ENCODE data around the gene GGA1.
A peak's percentile ranks its signal among the peaks of the same experiment; 100 is the strongest.

The GGA1 gene

DNA sequence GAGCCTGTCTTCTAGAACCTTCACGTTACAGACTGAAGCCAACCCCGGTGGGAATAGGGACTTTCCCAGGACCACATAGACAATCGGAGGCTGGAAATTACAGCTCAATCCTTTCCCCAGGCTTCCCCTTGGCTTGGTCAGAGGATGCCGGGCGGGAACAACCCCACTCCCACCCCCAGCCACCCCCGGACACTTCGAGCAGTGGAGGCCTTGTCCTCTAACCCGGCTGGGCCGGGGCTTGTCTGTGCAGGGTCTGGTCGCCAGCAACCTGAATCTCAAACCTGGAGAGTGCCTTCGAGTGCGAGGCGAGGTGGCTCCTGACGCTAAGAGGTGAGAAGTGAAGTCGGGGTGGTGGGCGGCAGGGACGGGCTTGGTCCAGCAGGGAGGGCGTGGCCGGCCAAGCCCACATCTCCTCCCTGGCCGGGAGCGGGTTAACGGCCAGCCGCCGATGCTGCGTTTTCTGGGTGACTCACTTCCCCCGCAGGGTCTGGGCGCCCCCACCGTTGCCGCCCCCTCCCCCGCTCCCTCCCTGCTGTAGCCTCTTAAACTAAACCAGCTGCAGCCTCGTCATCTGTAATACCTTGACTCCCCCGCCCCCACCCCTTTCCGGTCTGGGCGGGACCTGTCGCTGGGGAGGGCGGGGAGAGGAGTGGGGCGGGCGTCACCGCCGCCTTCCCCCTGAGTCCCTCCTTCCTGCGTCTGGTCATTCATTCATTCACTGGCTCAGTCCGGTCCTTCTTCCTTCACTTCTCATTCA, 68.3 kb downstream of the GGA1 start:
- DNase-seq = peak; percentile 95

DNA sequence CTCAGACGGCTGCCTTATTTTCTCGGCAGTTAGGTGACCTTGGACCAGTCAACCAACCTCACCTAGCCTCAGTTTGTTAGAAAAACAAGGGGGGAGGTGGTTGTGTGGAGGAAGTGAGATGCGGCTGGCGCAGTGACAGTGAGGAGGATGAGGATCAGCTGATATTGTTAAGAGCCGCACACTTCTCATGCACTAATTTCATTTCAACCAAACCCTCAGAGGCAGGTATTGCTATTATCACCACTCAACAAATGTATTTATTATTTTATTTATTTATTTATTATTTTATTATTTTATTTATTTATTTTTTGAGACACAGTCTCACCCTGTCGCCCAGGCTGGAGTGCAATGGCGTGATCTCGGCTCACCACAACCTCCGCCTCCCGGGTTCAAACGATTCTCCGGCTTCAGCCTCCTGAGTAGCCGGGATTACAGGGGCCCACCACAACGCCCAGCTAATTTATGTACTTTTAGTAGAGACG, 68.9 kb downstream of the GGA1 start:
- no peak for DNase-seq

DNA sequence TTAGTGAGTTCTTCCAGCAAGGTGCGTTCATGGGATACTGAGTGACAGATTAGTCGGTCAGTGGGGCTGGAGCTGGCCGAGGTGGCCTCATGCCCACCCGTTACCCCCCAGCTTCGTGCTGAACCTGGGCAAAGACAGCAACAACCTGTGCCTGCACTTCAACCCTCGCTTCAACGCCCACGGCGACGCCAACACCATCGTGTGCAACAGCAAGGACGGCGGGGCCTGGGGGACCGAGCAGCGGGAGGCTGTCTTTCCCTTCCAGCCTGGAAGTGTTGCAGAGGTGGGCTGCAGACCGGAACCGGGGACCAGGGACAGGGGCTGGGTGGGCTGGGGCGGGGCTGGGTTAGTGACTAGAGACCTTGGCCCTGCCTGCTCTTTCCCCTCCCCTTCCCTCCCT, 69.7 kb downstream of the GGA1 start:
- no peak for DNase-seq

GRCh38 chr22:37679670-37680069, 71.0 kb downstream of the GGA1 start:
- DNase-seq = no peak

DNA sequence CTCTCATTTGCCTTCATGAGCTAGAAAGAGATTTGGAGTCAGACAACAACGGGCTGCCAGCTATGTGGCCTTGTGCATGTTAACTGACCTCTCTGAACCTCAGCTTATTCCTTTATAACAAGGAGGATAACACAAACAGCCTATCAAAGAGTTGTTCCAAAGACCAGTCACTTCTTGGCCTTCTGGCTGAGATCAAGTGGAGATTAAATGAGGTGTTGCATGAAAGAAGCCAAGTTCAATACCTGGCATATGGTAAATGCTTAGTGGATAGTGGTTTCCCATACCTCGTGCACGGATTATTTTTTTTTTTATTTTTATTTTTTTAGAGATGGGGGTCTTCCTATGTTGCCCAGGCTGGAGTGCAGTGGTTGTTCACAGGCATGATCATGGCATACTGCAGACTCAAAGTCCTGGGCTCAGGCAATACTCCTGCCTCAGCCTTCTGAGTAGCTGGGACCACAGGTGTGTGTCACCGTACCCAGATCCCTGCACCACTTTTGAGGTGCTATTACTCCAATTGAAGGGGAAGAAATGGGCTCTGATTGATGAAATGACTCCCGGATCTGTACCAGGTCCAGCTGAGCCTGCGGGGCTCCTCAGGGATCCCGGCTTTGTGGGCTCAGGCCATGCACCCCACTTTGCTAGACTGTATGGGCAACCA, 71.7 kb downstream of the GGA1 start:
- no peak for DNase-seq

DNA sequence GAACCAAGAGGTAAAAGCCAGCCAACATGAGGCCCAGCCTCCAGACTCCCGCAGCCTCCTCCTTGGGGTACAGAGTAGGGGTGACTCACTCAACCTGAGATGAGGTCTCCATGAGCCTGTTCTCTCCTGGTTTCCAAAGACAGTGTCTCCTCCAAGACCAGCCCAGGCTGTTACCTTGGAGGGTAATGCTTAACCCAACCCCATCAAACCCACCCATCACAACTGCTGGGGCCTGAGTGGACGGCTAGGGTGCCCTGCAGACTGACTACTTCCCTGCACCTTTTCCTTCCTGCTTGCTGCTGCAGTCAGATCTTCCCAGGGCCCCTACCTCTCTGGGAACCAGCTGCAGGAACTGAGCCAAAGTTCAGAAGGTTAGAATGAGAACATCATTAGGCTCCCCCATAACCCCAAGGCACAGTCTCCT, 72.4 kb downstream of the GGA1 start:
- peak; percentile 12 for DNase-seq

DNA sequence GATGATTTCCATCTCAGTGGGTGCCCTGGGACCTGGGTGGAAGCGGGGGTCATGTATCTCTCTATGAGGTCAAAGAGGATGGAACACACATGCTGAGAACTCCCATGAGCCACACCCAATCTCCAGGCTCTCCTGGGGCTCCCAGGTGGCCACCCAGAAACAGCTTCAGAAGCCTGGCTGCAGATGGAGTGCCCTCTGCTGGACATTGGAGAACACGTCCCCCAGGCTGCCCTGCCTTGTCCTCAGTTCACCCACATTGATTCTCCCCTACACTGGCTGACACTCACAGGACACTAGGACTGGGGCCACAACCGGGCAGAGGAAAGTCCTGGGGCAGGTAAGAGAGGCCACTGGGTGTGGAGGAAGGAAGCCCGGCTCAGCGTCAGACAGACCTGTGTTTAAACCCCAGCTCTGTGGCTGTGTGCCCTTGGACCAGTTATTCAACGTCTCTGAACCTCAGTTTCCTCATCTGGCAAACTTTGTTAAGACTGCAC, 73.0 kb downstream of the GGA1 start:
- peak; percentile 66 for DNase-seq
